ENCODE data around the gene MSI2. TPM values are rescaled to one million over a fixed set of nuclear protein-coding genes. Genes with fewer than 3 reads are reported as not detected.

The MSI2 gene
- total and polyA plus RNA-seq, 2 donors (not counting 3 experiments of a cell fraction or from before 2014, with no cell fraction given), result 20.9 to 59.3 TPM

- dilution Hi-C loops (cut with MboI; ENCODE audit: extremely low pct_ligation_motif_present, low sequenced_read_pairs) (no loop called here), intact Hi-C loops (cut with micrococcal nuclease) (loop anchor here (5.0 kb wide), 2 partner anchors 186 to 389 kb away; partner anchors contain the start of gene MSI2)
- FAIRE-seq (no peak), DNase-seq (ENCODE audit: low read depth, low spot score) (no peak)
- Histone ChIP-seq H3K4me3 (replicated peaks in 1 of 3; ENCODE audit: insufficient read depth in 1 of 3, low read depth in 1 of 3, low read length in 3 of 3) (no peak overlapping the region), H3K9me1 (replicated peaks; ENCODE audit: control insufficient read depth, extremely low read depth, insufficient read depth, low read length) (no peaks in the 10 kb centered on the region), H3K9me3 (replicated peaks; ENCODE audit: control insufficient read depth, insufficient read depth, low read length) (no peaks in the 10 kb centered on the region), H3K36me3 (ENCODE audit: control insufficient read depth in 2 of 2, extremely low read depth in 1 of 2, insufficient read depth in 2 of 2, low read length in 2 of 2) (no peaks in the 10 kb centered on the region), H3K27me3 (ENCODE audit: control insufficient read depth in 2 of 2, insufficient read depth in 2 of 2, low read length in 2 of 2) (no peaks in the 10 kb centered on the region), H3K4me1 (ENCODE audit: control insufficient read depth, extremely low read depth, insufficient read depth, low read length) (peaks cover 21% of the 10 kb centered on the region), H4K20me1 (replicated peaks; ENCODE audit: control insufficient read depth, extremely low read depth, insufficient read depth, low read length) (no peaks in the 10 kb centered on the region), H3K27ac (ENCODE audit: insufficient read depth, low read depth, low read length) (no peak overlapping the region), H2AFZ (ENCODE audit: low read depth, low read length) (no peak overlapping the region), H3K4me2 (ENCODE audit: insufficient read depth, low read length) (no peak overlapping the region), H3K9ac (replicated peaks; ENCODE audit: extremely low read depth, insufficient read depth, low read length) (no peak overlapping the region), H3K79me2 (ENCODE audit: control insufficient read depth, insufficient read depth, low read length) (no peaks in the 10 kb centered on the region)
- ChIA-PET POLR2A (no interaction called here), CTCF (interaction anchor here (0.8 to 1.3 kb wide), 3 partner anchors 11 to 201 kb away, joined by 3 read pairs; no protein-coding TSS in a partner anchor)
- no peak for TF ChIP-seq FOS (IDR thresholded peaks at IDR 0.05; ENCODE audit: borderline replicate concordance, insufficient read depth, low read length)
- TF ChIP-seq, protein P1, sequence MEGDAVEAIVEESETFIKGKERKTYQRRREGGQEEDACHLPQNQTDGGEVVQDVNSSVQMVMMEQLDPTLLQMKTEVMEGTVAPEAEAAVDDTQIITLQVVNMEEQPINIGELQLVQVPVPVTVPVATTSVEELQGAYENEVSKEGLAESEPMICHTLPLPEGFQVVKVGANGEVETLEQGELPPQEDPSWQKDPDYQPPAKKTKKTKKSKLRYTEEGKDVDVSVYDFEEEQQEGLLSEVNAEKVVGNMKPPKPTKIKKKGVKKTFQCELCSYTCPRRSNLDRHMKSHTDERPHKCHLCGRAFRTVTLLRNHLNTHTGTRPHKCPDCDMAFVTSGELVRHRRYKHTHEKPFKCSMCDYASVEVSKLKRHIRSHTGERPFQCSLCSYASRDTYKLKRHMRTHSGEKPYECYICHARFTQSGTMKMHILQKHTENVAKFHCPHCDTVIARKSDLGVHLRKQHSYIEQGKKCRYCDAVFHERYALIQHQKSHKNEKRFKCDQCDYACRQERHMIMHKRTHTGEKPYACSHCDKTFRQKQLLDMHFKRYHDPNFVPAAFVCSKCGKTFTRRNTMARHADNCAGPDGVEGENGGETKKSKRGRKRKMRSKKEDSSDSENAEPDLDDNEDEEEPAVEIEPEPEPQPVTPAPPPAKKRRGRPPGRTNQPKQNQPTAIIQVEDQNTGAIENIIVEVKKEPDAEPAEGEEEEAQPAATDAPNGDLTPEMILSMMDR (IDR thresholded peaks at IDR 0.05; ENCODE audit: extremely low read depth in 1 of 2, insufficient read depth in 1 of 2, low read depth in 1 of 2, low read length in 2 of 2), result no peak
- no TSS peak for BruUV-seq (replicated peaks)
These were observed 187.5 kb downstream of the MSI2 start for GRCh38 chr17:57443781-57444180.

GRCh38 chr17:57444682-57445450 is 188.5 kb downstream of the MSI2 start:
- Histone ChIP-seq H3K9ac (replicated peaks; ENCODE audit: extremely low read depth, insufficient read depth, low read length) (no peak overlapping the region), H4K20me1 (replicated peaks; ENCODE audit: control insufficient read depth, extremely low read depth, insufficient read depth, low read length) (no peaks in the 10 kb centered on the region), H3K4me2 (ENCODE audit: insufficient read depth, low read length) (no peak overlapping the region), H3K36me3 (ENCODE audit: control insufficient read depth in 2 of 2, extremely low read depth in 1 of 2, insufficient read depth in 2 of 2, low read length in 2 of 2) (no peaks in the 10 kb centered on the region), H3K27me3 (ENCODE audit: control insufficient read depth in 2 of 2, insufficient read depth in 2 of 2, low read length in 2 of 2) (no peaks in the 10 kb centered on the region), H3K4me1 (ENCODE audit: control insufficient read depth, extremely low read depth, insufficient read depth, low read length) (peaks cover 21% of the 10 kb centered on the region), H3K9me3 (replicated peaks; ENCODE audit: control insufficient read depth, insufficient read depth, low read length) (no peaks in the 10 kb centered on the region), H3K79me2 (ENCODE audit: control insufficient read depth, insufficient read depth, low read length) (no peaks in the 10 kb centered on the region), H3K9me1 (replicated peaks; ENCODE audit: control insufficient read depth, extremely low read depth, insufficient read depth, low read length) (no peaks in the 10 kb centered on the region), H3K4me3 (replicated peaks in 1 of 3; ENCODE audit: insufficient read depth in 1 of 3, low read depth in 1 of 3, low read length in 3 of 3) (no peak overlapping the region), H2AFZ (ENCODE audit: low read depth, low read length) (no peak overlapping the region), H3K27ac (ENCODE audit: insufficient read depth, low read depth, low read length) (no peak overlapping the region)
- intact Hi-C loops (cut with micrococcal nuclease), result loop anchor here (5.0 kb wide), 2 partner anchors 188 to 387 kb away; partner anchors contain the start of gene MSI2
- ChIA-PET CTCF (interaction anchor here (1.1 to 4.4 kb wide), 3 partner anchors 17 to 201 kb away, joined by 3 to 21 read pairs (median 4); no protein-coding TSS in a partner anchor), POLR2A (no interaction called here)
- no peak for TF ChIP-seq POLR2AphosphoS5 (IDR thresholded peaks at IDR 0.05; ENCODE audit: insufficient read depth, low read depth, low read length)
- no peak for TF ChIP-seq JUN (IDR thresholded peaks at IDR 0.05; ENCODE audit: borderline replicate concordance, insufficient read depth, insufficient read length, low read depth)
- TF ChIP-seq, protein P1 (IDR thresholded peaks at IDR 0.05; ENCODE audit: extremely low read depth in 1 of 2, insufficient read depth in 1 of 2, low read depth in 1 of 2, low read length in 2 of 2), result no peak
- no peak for TF ChIP-seq EZH2 (IDR thresholded peaks at IDR 0.05; ENCODE audit: borderline replicate concordance, low read depth, low read length, severe bottlenecking)
- TF ChIP-seq POLR2A (IDR thresholded peaks at IDR 0.05; ENCODE audit: low read depth, low read length), result no peak
- no peak for TF ChIP-seq MYC (IDR thresholded peaks at IDR 0.05; ENCODE audit: low read depth, low read length)
- TF ChIP-seq, protein P2, sequence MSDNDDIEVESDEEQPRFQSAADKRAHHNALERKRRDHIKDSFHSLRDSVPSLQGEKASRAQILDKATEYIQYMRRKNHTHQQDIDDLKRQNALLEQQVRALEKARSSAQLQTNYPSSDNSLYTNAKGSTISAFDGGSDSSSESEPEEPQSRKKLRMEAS (IDR thresholded peaks at IDR 0.05; ENCODE audit: insufficient read depth, insufficient read length), result no peak
- no peak for TF ChIP-seq GATA2 (IDR thresholded peaks at IDR 0.05; ENCODE audit: insufficient read depth, insufficient read length, low read depth, low read length)
- no peak for TF ChIP-seq FOS (IDR thresholded peaks at IDR 0.05; ENCODE audit: borderline replicate concordance, insufficient read depth, low read length)
- DNase-seq (ENCODE audit: low read depth, low spot score), result no peak
- dilution Hi-C loops (cut with MboI; ENCODE audit: extremely low pct_ligation_motif_present, low sequenced_read_pairs), result no loop called here
- no TSS peak for BruUV-seq (replicated peaks)
- FAIRE-seq, result no peak

Data from endothelial cell of umbilical vein (primary cell).